Activated B cell treated with CpG ODN at 0.5 μM for 24 hours (primary cell): ENCODE results near the gene POU1F1. TPM values are rescaled to one million over a fixed set of nuclear protein-coding genes. Genes with fewer than 3 reads are reported as not detected.

Source experiments
- ATAC-seq: fragments of 200-7000 bp; cut with Tn5 transposase; one replicate; pipeline ENCODE4 v1.10.0; 2021; ENCODE audit warnings: low read depth, mild to moderate bottlenecking, moderate library complexity
- CTCF ChIA-PET: fragments of 350-600 bp; sonication (Branson Sonifier 250); formaldehyde crosslinking; loops from one replicate; lab custom pipeline; 2021; ENCODE audit warnings: antibody characterized with exemption; lab: Charles Lee
- POLR2A ChIA-PET: fragments of 350-600 bp; sonication (Branson Sonifier 250); formaldehyde crosslinking; loops from one replicate; lab custom pipeline; 2021; ENCODE audit warnings: antibody characterized with exemption; lab: Charles Lee
- DNase-seq: peaks from one replicate; pipeline ENCODE4 v3.0.0; 2022
- H3K27ac Mint-ChIP-seq: one replicate; pipeline ENCODE4 v1.8.0; 2020; ENCODE audit warnings: mixed read lengths
- H3K27me3 Mint-ChIP-seq: one replicate; pipeline ENCODE4 v1.8.0; 2021; ENCODE audit warnings: mixed read lengths
- H3K36me3 Mint-ChIP-seq: one replicate; pipeline ENCODE4 v1.8.0; 2021; ENCODE audit warnings: low read depth, mixed read lengths
- H3K4me1 Mint-ChIP-seq: one replicate; pipeline ENCODE4 v1.8.0; 2021; ENCODE audit warnings: mixed read lengths
- H3K4me3 Mint-ChIP-seq: one replicate; pipeline ENCODE4 v1.8.0; 2020; ENCODE audit warnings: mild to moderate bottlenecking, mixed read lengths
- H3K9me3 Mint-ChIP-seq: one replicate; pipeline ENCODE4 v1.8.0; 2020; ENCODE audit warnings: mixed read lengths
- intact Hi-C: fragments of 100-400 bp; cut with micrococcal nuclease; formaldehyde crosslinking; loops from one replicate; pipeline ENCODE4 v1.15.1; 2024
- total RNA-seq: library from RNA; stranded (reverse); gene quantifications from 2 replicates; pipeline ENCODE4 v1.2.3, GENCODE V29; 2022
- TF ChIP-seq, protein P1 (sequence below): fragments of 200-600 bp; IDR thresholded peaks from one replicate; pipeline ENCODE4 v1.8.0; 2022; ENCODE audit warnings: antibody characterized with exemption, mild to moderate bottlenecking

Gene POU1F1
- total RNA-seq, 1 donor from 2014 or later, result not detected

DNA sequence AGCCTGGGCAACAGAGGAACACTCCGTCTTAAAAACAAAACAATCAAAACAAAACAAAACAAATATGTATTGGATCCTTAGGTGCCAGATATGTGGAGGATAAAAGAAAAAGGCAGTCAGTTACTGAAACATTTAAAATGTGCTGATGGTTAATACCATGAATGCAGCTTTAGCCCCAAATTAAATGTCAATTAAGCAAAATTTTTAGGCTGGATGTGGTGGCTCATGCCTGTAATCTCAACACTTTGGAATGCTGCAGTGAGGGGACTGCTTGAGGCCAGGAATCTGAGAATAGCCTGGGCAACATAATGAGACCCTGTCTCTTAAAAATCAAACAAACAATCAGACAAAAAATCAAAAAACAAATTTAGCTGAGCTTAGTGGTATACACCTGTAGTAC lies 57.8 kb downstream of the POU1F1 start:
- no peak overlapping the region for H3K4me3 Mint-ChIP-seq
- intact Hi-C loops, result no loop called here
- no peaks in the 10 kb centered on the region for H3K36me3 Mint-ChIP-seq
- H3K9me3 Mint-ChIP-seq, result peaks cover 2% of the 10 kb centered on the region
- H3K27ac Mint-ChIP-seq, result no peak overlapping the region
- POLR2A ChIA-PET, result no interaction called here
- DNase-seq (no peak), ATAC-seq (no peak)
- CTCF ChIA-PET, result no interaction called here
- TF ChIP-seq, protein P1, sequence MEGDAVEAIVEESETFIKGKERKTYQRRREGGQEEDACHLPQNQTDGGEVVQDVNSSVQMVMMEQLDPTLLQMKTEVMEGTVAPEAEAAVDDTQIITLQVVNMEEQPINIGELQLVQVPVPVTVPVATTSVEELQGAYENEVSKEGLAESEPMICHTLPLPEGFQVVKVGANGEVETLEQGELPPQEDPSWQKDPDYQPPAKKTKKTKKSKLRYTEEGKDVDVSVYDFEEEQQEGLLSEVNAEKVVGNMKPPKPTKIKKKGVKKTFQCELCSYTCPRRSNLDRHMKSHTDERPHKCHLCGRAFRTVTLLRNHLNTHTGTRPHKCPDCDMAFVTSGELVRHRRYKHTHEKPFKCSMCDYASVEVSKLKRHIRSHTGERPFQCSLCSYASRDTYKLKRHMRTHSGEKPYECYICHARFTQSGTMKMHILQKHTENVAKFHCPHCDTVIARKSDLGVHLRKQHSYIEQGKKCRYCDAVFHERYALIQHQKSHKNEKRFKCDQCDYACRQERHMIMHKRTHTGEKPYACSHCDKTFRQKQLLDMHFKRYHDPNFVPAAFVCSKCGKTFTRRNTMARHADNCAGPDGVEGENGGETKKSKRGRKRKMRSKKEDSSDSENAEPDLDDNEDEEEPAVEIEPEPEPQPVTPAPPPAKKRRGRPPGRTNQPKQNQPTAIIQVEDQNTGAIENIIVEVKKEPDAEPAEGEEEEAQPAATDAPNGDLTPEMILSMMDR, result no peak
- H3K27me3 Mint-ChIP-seq, result peaks cover 22% of the 10 kb centered on the region
- H3K4me1 Mint-ChIP-seq, result no peaks in the 10 kb centered on the region

Other genes starting within 250 kb of the POU1F1 start
- gene CHMP2B, start 49.3 kb downstream of the POU1F1 start, total RNA-seq, result 21.7 and 26.8 TPM in 2 replicates